Measurements from ENCODE around the gene GYS1.
"Not testable (repeated sequence)": the region's sequence is repeated elsewhere in the genome, so short reads cannot be mapped to it uniquely, and the experiment has no call there.

GYS1 gene

GRCh38 chr19:48938256-48938655, 54.9 kb downstream of the GYS1 start:
- no peak for DNase-seq (ENCODE audit: low read depth)

GRCh38 chr19:48935864-48936263, 57.2 kb downstream of the GYS1 start:
- no peak for DNase-seq (ENCODE audit: low read depth)

GRCh38 chr19:48934837-48935236, 58.3 kb downstream of the GYS1 start:
- no peak for DNase-seq (ENCODE audit: low read depth)

- DNase-seq (ENCODE audit: low read depth) = peak; percentile 48
Observed at GRCh38 chr19:48933382-48933932, 59.7 kb downstream of the GYS1 start, which contains the start of gene DHDH. TSS of gene DHDH (plus strand) at chr19:48933699. CDS start at chr19:48933722, 23 bp downstream.

- no peak for DNase-seq (ENCODE audit: low read depth)
Observed at GRCh38 chr19:48928164-48929025, 64.7 kb downstream of the GYS1 start.

GRCh38 chr19:48927692-48928091, 65.4 kb downstream of the GYS1 start:
- DNase-seq (ENCODE audit: low read depth) = not testable (repeated sequence)

GRCh38 chr19:48926909-48927308, 66.2 kb downstream of the GYS1 start:
- peak; percentile 96 for DNase-seq (ENCODE audit: low read depth)

- not testable (repeated sequence) for DNase-seq (ENCODE audit: low read depth)
Observed at GRCh38 chr19:48925890-48926289, 67.2 kb downstream of the GYS1 start.

- peak; percentile 82 for DNase-seq (ENCODE audit: low read depth)
Observed at GRCh38 chr19:48925240-48925843, 67.8 kb downstream of the GYS1 start.

- DNase-seq (ENCODE audit: low read depth) = no peak
Observed at GRCh38 chr19:48922548-48923490, 70.3 kb downstream of the GYS1 start.

GRCh38 chr19:48921721-48922500, 71.2 kb downstream of the GYS1 start:
- no peak for DNase-seq (ENCODE audit: low read depth)

GRCh38 chr19:48920949-48921348, 72.2 kb downstream of the GYS1 start:
- DNase-seq (ENCODE audit: low read depth) = no peak

- DNase-seq (ENCODE audit: low read depth) = not testable (repeated sequence)
Observed at GRCh38 chr19:48919271-48919670, 73.8 kb downstream of the GYS1 start.

- no peak for DNase-seq (ENCODE audit: low read depth)
Observed at GRCh38 chr19:48918801-48919247, 74.3 kb downstream of the GYS1 start.
